Measurements from ENCODE around the gene ANKRD31.
"Not testable (repeated sequence)": the region's sequence is repeated elsewhere in the genome, so short reads cannot be mapped to it uniquely, and the experiment has no call there.

ANKRD31 gene

GRCh38 chr5:75167345-75167744 lies 69.3 kb downstream of the ANKRD31 start:
- no peaks in the 10 kb centered on the region for H3K36me3 ChIP-seq (ENCODE audit: control insufficient read depth, insufficient read depth, low read length)
- H3K9me3 ChIP-seq (ENCODE audit: control insufficient read depth, low read length): no peaks in the 10 kb centered on the region
- no peak overlapping the region for H3K4me3 ChIP-seq (ENCODE audit: insufficient read depth, low read depth, low read length)
- H3K27ac ChIP-seq (ENCODE audit: insufficient read depth, low read depth, low read length, poor library complexity, severe bottlenecking): no peak overlapping the region
- H3K4me1 ChIP-seq (ENCODE audit: control insufficient read depth, insufficient read depth, low read length): peaks cover 13% of the 10 kb centered on the region
- H3K27me3 ChIP-seq (ENCODE audit: control insufficient read depth, insufficient read depth, low read length, poor library complexity, severe bottlenecking): no peaks in the 10 kb centered on the region

DNA sequence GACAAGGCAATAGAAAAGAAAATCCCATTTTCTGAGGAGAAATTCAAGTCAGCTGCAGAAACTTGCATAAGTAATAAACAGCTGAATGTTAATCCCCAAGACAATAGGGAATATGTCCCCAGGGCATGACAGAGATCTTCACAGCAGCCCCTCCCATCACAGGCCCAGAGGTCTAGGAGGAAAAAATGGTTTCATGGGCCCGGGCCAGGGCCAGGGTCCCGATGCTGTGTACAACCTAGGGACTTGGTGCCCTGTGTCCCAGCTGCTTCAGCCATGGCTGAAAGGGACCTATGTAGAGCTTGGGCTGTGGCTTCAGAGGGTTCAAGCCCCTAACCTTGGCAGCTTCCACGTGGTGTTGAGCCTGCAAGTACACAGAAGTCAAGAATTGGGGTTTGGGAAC lies 75.2 kb downstream of the ANKRD31 start:
- 89 to 98% methylated on average over 3 of the region's 3 CpGs for WGBS, 2 experiments
- not testable (repeated sequence) for H3K36me3 ChIP-seq (ENCODE audit: control insufficient read depth, insufficient read depth, low read length); H3K4me3 ChIP-seq (ENCODE audit: insufficient read depth, low read depth, low read length); H3K4me1 ChIP-seq (ENCODE audit: control insufficient read depth, insufficient read depth, low read length); H3K9me3 ChIP-seq (ENCODE audit: control insufficient read depth, low read length); H3K27ac ChIP-seq (ENCODE audit: insufficient read depth, low read depth, low read length, poor library complexity, severe bottlenecking); H3K27me3 ChIP-seq (ENCODE audit: control insufficient read depth, insufficient read depth, low read length, poor library complexity, severe bottlenecking)

- Histone ChIP-seq H3K27ac (ENCODE audit: insufficient read depth, low read depth, low read length, poor library complexity, severe bottlenecking) (no peak overlapping the region), H3K4me3 (ENCODE audit: insufficient read depth, low read depth, low read length) (no peak overlapping the region), H3K27me3 (ENCODE audit: control insufficient read depth, insufficient read depth, low read length, poor library complexity, severe bottlenecking) (no peaks in the 10 kb centered on the region), H3K36me3 (ENCODE audit: control insufficient read depth, insufficient read depth, low read length) (no peaks in the 10 kb centered on the region), H3K9me3 (ENCODE audit: control insufficient read depth, low read length) (peaks cover under 1% of the 10 kb centered on the region), H3K4me1 (ENCODE audit: control insufficient read depth, insufficient read depth, low read length) (no peaks in the 10 kb centered on the region)
Observed at GRCh38 chr5:75156585-75156984, 80.1 kb downstream of the ANKRD31 start.

DNA sequence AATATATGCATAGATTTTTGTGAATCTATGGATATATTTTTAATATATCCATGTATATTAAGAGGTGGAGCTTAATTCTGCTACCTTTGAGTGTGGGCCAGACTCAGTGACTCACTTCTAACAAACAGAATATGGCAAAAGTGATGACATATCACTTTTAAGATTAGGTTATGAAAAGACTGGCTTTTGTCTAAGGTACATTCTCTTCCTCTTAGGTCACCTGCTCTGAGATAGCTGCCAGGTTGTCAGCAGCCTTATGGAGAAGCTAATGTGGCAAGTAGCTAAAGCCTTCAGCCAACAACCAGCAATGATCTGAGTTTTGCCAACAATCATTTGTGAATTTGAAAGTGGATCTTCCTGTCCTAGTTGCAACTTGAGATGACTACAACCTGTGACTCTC lies 83.8 kb downstream of the ANKRD31 start:
- Histone ChIP-seq H3K27ac (ENCODE audit: insufficient read depth, low read depth, low read length, poor library complexity, severe bottlenecking) (no peak overlapping the region), H3K36me3 (ENCODE audit: control insufficient read depth, insufficient read depth, low read length) (no peaks in the 10 kb centered on the region), H3K4me1 (ENCODE audit: control insufficient read depth, insufficient read depth, low read length) (no peaks in the 10 kb centered on the region), H3K27me3 (ENCODE audit: control insufficient read depth, insufficient read depth, low read length, poor library complexity, severe bottlenecking) (no peaks in the 10 kb centered on the region), H3K4me3 (ENCODE audit: insufficient read depth, low read depth, low read length) (no peak overlapping the region), H3K9me3 (ENCODE audit: control insufficient read depth, low read length) (no peaks in the 10 kb centered on the region)

GRCh38 chr5:75148051-75148450 lies 88.6 kb downstream of the ANKRD31 start:
- H3K36me3 ChIP-seq (ENCODE audit: control insufficient read depth, insufficient read depth, low read length): no peaks in the 10 kb centered on the region
- H3K27ac ChIP-seq (ENCODE audit: insufficient read depth, low read depth, low read length, poor library complexity, severe bottlenecking): no peak overlapping the region
- peaks cover 1% of the 10 kb centered on the region for H3K4me1 ChIP-seq (ENCODE audit: control insufficient read depth, insufficient read depth, low read length)
- 88 to 95% methylated on average over 1 to 2 of the region's 2 CpGs for WGBS, 2 experiments
- H3K9me3 ChIP-seq (ENCODE audit: control insufficient read depth, low read length): no peaks in the 10 kb centered on the region
- H3K4me3 ChIP-seq (ENCODE audit: insufficient read depth, low read depth, low read length): no peak overlapping the region
- no peaks in the 10 kb centered on the region for H3K27me3 ChIP-seq (ENCODE audit: control insufficient read depth, insufficient read depth, low read length, poor library complexity, severe bottlenecking)

DNA sequence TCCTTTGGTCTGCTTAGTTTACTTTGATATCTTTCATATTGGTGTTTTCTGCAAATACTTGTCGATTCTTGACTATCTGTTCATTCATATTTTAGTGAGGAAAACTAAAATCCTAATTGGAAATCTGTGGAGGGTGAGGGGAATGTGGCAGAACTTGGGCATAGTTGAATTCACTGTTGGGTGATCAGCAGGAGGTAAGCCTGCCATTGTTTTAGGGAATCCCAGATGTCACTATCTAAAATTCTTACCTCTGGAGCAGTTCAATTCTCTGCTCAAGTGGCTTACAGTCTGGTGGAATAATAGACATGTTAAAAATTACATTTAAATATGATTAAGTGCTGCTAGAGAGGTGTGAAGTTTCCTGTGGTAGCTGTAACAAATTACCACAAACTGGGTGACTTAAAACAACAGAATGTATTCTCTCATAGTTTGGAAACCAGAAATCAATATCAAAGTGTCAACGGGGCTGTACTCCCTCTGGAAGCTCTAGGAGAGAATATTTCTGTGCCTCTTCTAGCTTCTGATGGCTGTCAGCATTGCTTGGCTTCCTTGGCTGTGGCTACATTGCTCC lies 94.0 kb downstream of the ANKRD31 start:
- WGBS, 2 experiments: 54 to 72% methylated on average over 1 to 2 of the region's 2 CpGs
- no peaks in the 10 kb centered on the region for H3K9me3 ChIP-seq (ENCODE audit: control insufficient read depth, low read length)
- H3K27me3 ChIP-seq (ENCODE audit: control insufficient read depth, insufficient read depth, low read length, poor library complexity, severe bottlenecking): no peaks in the 10 kb centered on the region
- no peak overlapping the region for H3K4me3 ChIP-seq (ENCODE audit: insufficient read depth, low read depth, low read length)
- H3K36me3 ChIP-seq (ENCODE audit: control insufficient read depth, insufficient read depth, low read length): no peaks in the 10 kb centered on the region
- H3K27ac ChIP-seq (ENCODE audit: insufficient read depth, low read depth, low read length, poor library complexity, severe bottlenecking): no peak overlapping the region
- peaks cover 9% of the 10 kb centered on the region for H3K4me1 ChIP-seq (ENCODE audit: control insufficient read depth, insufficient read depth, low read length)

- 86 to 95% methylated on average over 3 of the region's 3 CpGs for WGBS, 2 experiments
- no peak overlapping the region for H3K27ac ChIP-seq (ENCODE audit: insufficient read depth, low read depth, low read length, poor library complexity, severe bottlenecking)
Observed at GRCh38 chr5:75140277-75140676, 96.4 kb downstream of the ANKRD31 start.

GRCh38 chr5:75138689-75139088 lies 98.0 kb downstream of the ANKRD31 start:
- H3K9me3 ChIP-seq (ENCODE audit: control insufficient read depth, low read length): no peaks in the 10 kb centered on the region
- no peak overlapping the region for H3K27ac ChIP-seq (ENCODE audit: insufficient read depth, low read depth, low read length, poor library complexity, severe bottlenecking)
- H3K4me1 ChIP-seq (ENCODE audit: control insufficient read depth, insufficient read depth, low read length): peaks cover 9% of the 10 kb centered on the region
- H3K36me3 ChIP-seq (ENCODE audit: control insufficient read depth, insufficient read depth, low read length): no peaks in the 10 kb centered on the region
- no peak overlapping the region for H3K4me3 ChIP-seq (ENCODE audit: insufficient read depth, low read depth, low read length)
- no peaks in the 10 kb centered on the region for H3K27me3 ChIP-seq (ENCODE audit: control insufficient read depth, insufficient read depth, low read length, poor library complexity, severe bottlenecking)

More at GRCh38 chr5:75140277-75140676, 96.4 kb downstream of the ANKRD31 start:
- Histone ChIP-seq H3K4me1 (ENCODE audit: control insufficient read depth, insufficient read depth, low read length) (peaks cover 9% of the 10 kb centered on the region), H3K36me3 (ENCODE audit: control insufficient read depth, insufficient read depth, low read length) (no peaks in the 10 kb centered on the region), H3K9me3 (ENCODE audit: control insufficient read depth, low read length) (no peaks in the 10 kb centered on the region), H3K27me3 (ENCODE audit: control insufficient read depth, insufficient read depth, low read length, poor library complexity, severe bottlenecking) (no peaks in the 10 kb centered on the region), H3K4me3 (ENCODE audit: insufficient read depth, low read depth, low read length) (no peak overlapping the region)

DNA sequence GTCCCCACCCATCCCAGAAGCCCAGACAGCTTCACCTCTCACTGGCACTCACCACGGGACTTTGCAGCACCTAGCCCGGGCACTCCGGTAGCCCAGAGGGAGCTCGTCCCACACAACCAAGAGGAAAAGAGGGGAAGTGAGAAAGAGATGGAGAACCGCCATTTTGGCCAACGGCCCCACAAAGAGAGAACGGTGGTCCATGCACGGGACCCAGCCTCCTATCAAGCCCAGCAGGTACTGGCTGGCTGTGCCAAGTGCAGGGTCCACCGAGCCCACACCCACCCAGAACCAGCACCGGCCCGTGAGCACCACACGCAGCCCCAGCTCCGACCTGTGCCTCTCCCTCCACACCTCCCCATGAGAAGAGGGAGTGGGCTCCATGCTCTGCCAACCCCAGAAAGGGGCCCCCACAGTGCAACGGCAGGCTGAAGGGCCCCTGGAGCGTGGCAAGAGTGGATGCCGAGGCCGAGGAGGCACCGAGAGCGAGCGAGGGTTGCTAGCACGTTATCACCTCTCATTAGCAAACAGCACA lies 105.8 kb downstream of the ANKRD31 start:
- 89 to 92% methylated on average over 21 of the region's 21 CpGs for WGBS, 2 experiments
- Histone ChIP-seq H3K36me3 (ENCODE audit: control insufficient read depth, insufficient read depth, low read length) (no peaks in the 10 kb centered on the region), H3K4me3 (ENCODE audit: insufficient read depth, low read depth, low read length) (no peak overlapping the region)

GRCh38 chr5:75116856-75117255 lies 119.8 kb downstream of the ANKRD31 start:
- H3K9me3 ChIP-seq (ENCODE audit: control insufficient read depth, low read length): no peaks in the 10 kb centered on the region
- no peaks in the 10 kb centered on the region for H3K4me1 ChIP-seq (ENCODE audit: control insufficient read depth, insufficient read depth, low read length)
- H3K36me3 ChIP-seq (ENCODE audit: control insufficient read depth, insufficient read depth, low read length): no peaks in the 10 kb centered on the region
- no peak overlapping the region for H3K27ac ChIP-seq (ENCODE audit: insufficient read depth, low read depth, low read length, poor library complexity, severe bottlenecking)
- H3K4me3 ChIP-seq (ENCODE audit: insufficient read depth, low read depth, low read length): no peak overlapping the region
- H3K27me3 ChIP-seq (ENCODE audit: control insufficient read depth, insufficient read depth, low read length, poor library complexity, severe bottlenecking): no peaks in the 10 kb centered on the region

More for the DNA sequence above, 105.8 kb downstream of the ANKRD31 start:
- Histone ChIP-seq H3K4me1 (ENCODE audit: control insufficient read depth, insufficient read depth, low read length) (no peaks in the 10 kb centered on the region), H3K27ac (ENCODE audit: insufficient read depth, low read depth, low read length, poor library complexity, severe bottlenecking) (no peak overlapping the region), H3K9me3 (ENCODE audit: control insufficient read depth, low read length) (no peaks in the 10 kb centered on the region), H3K27me3 (ENCODE audit: control insufficient read depth, insufficient read depth, low read length, poor library complexity, severe bottlenecking) (no peaks in the 10 kb centered on the region)

DNA sequence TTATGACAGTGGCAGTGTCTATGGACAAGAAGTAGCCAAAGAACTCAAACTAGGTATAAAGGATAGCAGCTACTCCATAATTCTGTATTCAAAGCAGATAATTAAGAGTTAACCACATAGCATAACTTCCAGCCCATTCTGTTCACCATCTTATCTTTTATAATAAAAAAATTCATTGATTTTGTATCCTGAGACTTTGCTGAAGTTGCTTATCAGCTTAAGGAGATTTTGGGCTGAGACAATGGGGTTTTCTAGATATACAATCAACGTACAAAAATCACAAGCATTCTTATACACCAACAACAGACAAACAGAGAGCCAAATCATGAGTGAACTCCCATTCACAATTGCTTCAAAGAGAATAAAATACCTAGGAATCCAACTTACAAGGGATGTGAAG lies 122.4 kb downstream of the ANKRD31 start:
- H3K9me3 ChIP-seq (ENCODE audit: control insufficient read depth, low read length): not testable (repeated sequence)

More for the DNA sequence above, 122.4 kb downstream of the ANKRD31 start:
- H3K4me3 ChIP-seq (ENCODE audit: insufficient read depth, low read depth, low read length); H3K27ac ChIP-seq (ENCODE audit: insufficient read depth, low read depth, low read length, poor library complexity, severe bottlenecking); H3K4me1 ChIP-seq (ENCODE audit: control insufficient read depth, insufficient read depth, low read length); H3K36me3 ChIP-seq (ENCODE audit: control insufficient read depth, insufficient read depth, low read length); H3K27me3 ChIP-seq (ENCODE audit: control insufficient read depth, insufficient read depth, low read length, poor library complexity, severe bottlenecking): not testable (repeated sequence)
- WGBS, 2 experiments: 71 to 86% methylated on average over 1 of the region's 1 CpG

Data from ectodermal cell (in vitro differentiated cells).